Heart left ventricle (tissue), 13 donors: ENCODE results near the gene FBLN2.

Source experiments
- POLR2A ChIP-seq, 2 donors: fragments of 450-650 bp; IDR thresholded peaks; one replicate each; pipeline ENCODE4 v1.6.1; 2017; ENCODE audit warnings: antibody characterized with exemption in 2 of 2, mild to moderate bottlenecking in 2 of 2, moderate library complexity in 2 of 2
- TF ChIP-seq, protein P1 (sequence below), 12 donors: fragments of 200-600 bp; sonication (generic) in 4 of 12; IDR thresholded peaks; one replicate each; pipeline versions ENCODE4 v1.5.0 to v1.8.0; 2018 to 2022; ENCODE audit warnings: antibody characterized with exemption in 12 of 12, mild to moderate bottlenecking in 5 of 12
- donor health status: ischemic (EF 13 %, LVEDD 7.1; RV severe dilation, severe dysfunction).
- donor health status: DM: no; HTN: yes; CAD: no.
- donor health status: DM: no; HTN: no; CAD: no.
- donor health status: ischemic (EF 25% LVEDD 6.9; RV normal size, moderate dysfunction).
- donor health status: ischemic (EF 25% LVEDD 5.7; RV mildly dilated, moderate dysfunction).
- donor health status: ischemic (EF 35%, LVEDD 5.7; RV mildly dilated, moderate dysfunction).
- donor health status: nonischemic (EF 11% LVEDD 7.7; RV severe dilation, severe dysfunction).
- donor health status: DM: yes; HTN: yes; CAD: no.
- donor health status: PGD.
- donor health status: ischemic (EF 29% LVEDD 5.4; RV normal size, mild dysfunction).
- donor health status: nonischemic (EF 23%, LVEDD 6.1; RV moderate dilation, normal function).

DNA sequence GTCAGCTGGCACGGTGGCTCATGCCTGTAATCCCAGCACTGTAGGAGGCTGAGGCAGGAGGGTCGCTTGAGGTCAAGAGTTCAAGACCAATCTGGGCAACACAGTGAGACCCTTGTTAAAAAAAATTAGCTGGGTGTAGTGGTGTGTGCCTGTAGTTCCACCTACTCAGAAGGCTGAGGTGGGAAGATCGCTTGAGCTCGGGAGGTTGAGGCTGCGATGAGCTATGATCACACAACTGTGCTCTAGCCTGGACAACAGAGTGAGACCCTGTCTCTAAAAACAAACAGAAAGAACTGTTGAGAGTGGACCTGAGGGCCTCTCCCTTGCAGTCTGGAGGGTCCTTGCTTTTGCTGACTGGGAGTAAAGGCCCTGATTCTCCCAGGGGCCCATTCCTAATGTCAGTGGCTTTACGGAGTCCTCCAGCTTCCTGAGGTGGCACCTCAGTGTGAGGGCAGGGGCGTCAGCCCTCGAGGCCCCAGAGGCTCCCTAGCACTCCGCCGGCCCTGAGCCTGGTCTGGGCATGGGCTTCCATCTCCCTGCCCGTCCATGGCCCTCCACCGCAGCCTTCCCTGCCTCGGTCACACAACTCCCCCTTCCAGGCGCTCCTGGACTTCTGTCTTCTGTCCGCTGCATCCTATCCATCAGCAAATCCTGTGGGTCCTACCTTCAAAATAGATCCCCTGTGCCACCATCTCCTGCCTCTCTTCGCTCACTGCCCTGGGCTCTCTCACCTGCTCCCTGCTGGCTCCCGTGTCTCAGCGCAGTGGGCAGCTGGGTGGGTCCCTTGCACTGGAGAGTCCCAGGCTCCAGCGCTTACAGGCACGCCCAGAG, 19.0 kb downstream of the FBLN2 start:
- TF ChIP-seq, protein P1, sequence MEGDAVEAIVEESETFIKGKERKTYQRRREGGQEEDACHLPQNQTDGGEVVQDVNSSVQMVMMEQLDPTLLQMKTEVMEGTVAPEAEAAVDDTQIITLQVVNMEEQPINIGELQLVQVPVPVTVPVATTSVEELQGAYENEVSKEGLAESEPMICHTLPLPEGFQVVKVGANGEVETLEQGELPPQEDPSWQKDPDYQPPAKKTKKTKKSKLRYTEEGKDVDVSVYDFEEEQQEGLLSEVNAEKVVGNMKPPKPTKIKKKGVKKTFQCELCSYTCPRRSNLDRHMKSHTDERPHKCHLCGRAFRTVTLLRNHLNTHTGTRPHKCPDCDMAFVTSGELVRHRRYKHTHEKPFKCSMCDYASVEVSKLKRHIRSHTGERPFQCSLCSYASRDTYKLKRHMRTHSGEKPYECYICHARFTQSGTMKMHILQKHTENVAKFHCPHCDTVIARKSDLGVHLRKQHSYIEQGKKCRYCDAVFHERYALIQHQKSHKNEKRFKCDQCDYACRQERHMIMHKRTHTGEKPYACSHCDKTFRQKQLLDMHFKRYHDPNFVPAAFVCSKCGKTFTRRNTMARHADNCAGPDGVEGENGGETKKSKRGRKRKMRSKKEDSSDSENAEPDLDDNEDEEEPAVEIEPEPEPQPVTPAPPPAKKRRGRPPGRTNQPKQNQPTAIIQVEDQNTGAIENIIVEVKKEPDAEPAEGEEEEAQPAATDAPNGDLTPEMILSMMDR (IDR thresholded peaks at IDR 0.05), result no peak
- TF ChIP-seq POLR2A (IDR thresholded peaks at IDR 0.05), result no peak
